Endothelial cell of umbilical vein (primary cell): ENCODE data around the gene LACTB. TPM values are rescaled to one million over a fixed set of nuclear protein-coding genes. Genes with fewer than 3 reads are reported as not detected.

Source experiments
- BruUV-seq: library from RNA; stranded (reverse); fragments of 400-500 nt; replicated peaks from 2 replicates; lab custom pipeline; 2021; lab: Mats Ljungman, UMichigan
- CTCF ChIA-PET: fragments of 300-600, 350-600 bp; sonication (Branson Sonifier 250); formaldehyde crosslinking; loops from one replicate; lab custom pipeline; 2021; ENCODE audit warnings: antibody characterized with exemption, inconsistent platforms; lab: Charles Lee
- POLR2A ChIA-PET: fragments of 300-600, 350-600 bp; sonication (Branson Sonifier 250); formaldehyde crosslinking; loops from one replicate; lab custom pipeline; 2021; ENCODE audit warnings: antibody characterized with exemption, inconsistent platforms; lab: Charles Lee
- DNase-seq: peaks from one replicate; pipeline ENCODE4 v3.0.0-alpha.2; 2011; ENCODE audit warnings: low read depth, low spot score
- FAIRE-seq: peaks from 2 replicates; lab custom pipeline; 2011; peaks lifted over from hg19 to GRCh38; lab: Jason Lieb, UNC
- H2AFZ ChIP-seq: 2 replicates; pipeline ENCODE4 v1.6.0; 2012; ENCODE audit warnings: low read depth, low read length, control low read depth, inconsistent platforms
- H3K27ac ChIP-seq: 2 replicates; pipeline ENCODE4 v1.5.1; 2011; ENCODE audit warnings: low read depth, mild to moderate bottlenecking, control low read depth, low read length, moderate library complexity; ENCODE audit not compliant: insufficient read depth
- H3K27me3 ChIP-seq, 2 experiments: 2 replicates each; pipeline versions ENCODE4 v1.6.0 to v1.6.1; 2011; ENCODE audit warnings: low read length in 2 of 2, mixed read lengths in 1 of 2; ENCODE audit not compliant: control insufficient read depth in 2 of 2, insufficient read depth in 2 of 2
- H3K36me3 ChIP-seq, 2 experiments: 2 replicates in 1 of 2; 3 replicates in 1 of 2; pipeline ENCODE4 v1.5.1; 2011; ENCODE audit warnings: low read length in 2 of 2, mild to moderate bottlenecking in 1 of 2, moderate library complexity in 1 of 2; ENCODE audit not compliant: control insufficient read depth in 2 of 2, insufficient read depth in 2 of 2; ENCODE audit errors: extremely low read depth in 1 of 2
- H3K4me1 ChIP-seq: 3 replicates; pipeline ENCODE4 v1.5.1; 2011; ENCODE audit warnings: mild to moderate bottlenecking, low read length; ENCODE audit not compliant: control insufficient read depth, insufficient read depth; ENCODE audit errors: extremely low read depth
- H3K4me2 ChIP-seq: 2 replicates; pipeline ENCODE4 v1.6.1; 2011; ENCODE audit warnings: low read length, control low read depth, mixed read lengths; ENCODE audit not compliant: insufficient read depth
- H3K4me3 ChIP-seq, 3 experiments: fragments of 200-600 bp in 1 of 3; sonication (generic), shearing (Covaris generic) in 1 of 3; replicated peaks in 1 of 3; 2 replicates each; pipeline ENCODE4 v1.5.1; 2011 to 2016; ENCODE audit warnings: control low read depth in 3 of 3, low read length in 3 of 3, mild to moderate bottlenecking in 2 of 3, inconsistent platforms in 1 of 3, low read depth in 1 of 3, moderate library complexity in 1 of 3; ENCODE audit not compliant: insufficient read depth in 1 of 3
- H3K79me2 ChIP-seq: 2 replicates; pipeline ENCODE4 v1.6.0; 2012; ENCODE audit warnings: low read length, inconsistent platforms; ENCODE audit not compliant: control insufficient read depth, insufficient read depth
- H3K9ac ChIP-seq: replicated peaks from 2 replicates; pipeline ENCODE3; 2011; ENCODE audit warnings: low read length, control low read depth; ENCODE audit not compliant: insufficient read depth; ENCODE audit errors: extremely low read depth
- H3K9me1 ChIP-seq: replicated peaks from 3 replicates; pipeline ENCODE4 v1.6.0; 2011; ENCODE audit warnings: mild to moderate bottlenecking, low read length; ENCODE audit not compliant: control insufficient read depth, insufficient read depth; ENCODE audit errors: extremely low read depth
- H3K9me3 ChIP-seq: replicated peaks from 2 replicates; pipeline ENCODE4 v1.5.1; 2012; ENCODE audit warnings: low read length, inconsistent platforms; ENCODE audit not compliant: control insufficient read depth, insufficient read depth
- H4K20me1 ChIP-seq: replicated peaks from 2 replicates; pipeline ENCODE3; 2011; ENCODE audit warnings: mild to moderate bottlenecking, low read length; ENCODE audit not compliant: control insufficient read depth, insufficient read depth; ENCODE audit errors: extremely low read depth
- EZH2 ChIP-seq: IDR thresholded peaks from 2 replicates; pipeline ENCODE4 v1.6.1; 2012; ENCODE audit warnings: borderline replicate concordance, low read depth, mild to moderate bottlenecking, moderate library complexity, low read length, inconsistent platforms; ENCODE audit not compliant: severe bottlenecking
- FOS ChIP-seq: IDR thresholded peaks from 2 replicates; pipeline ENCODE4 v1.6.1; 2011; ENCODE audit warnings: mild to moderate bottlenecking, low read length, moderate library complexity, borderline replicate concordance; ENCODE audit not compliant: insufficient read depth
- GATA2 ChIP-seq: IDR thresholded peaks from 2 replicates; pipeline ENCODE4 v1.7.0; 2011; ENCODE audit warnings: low read depth, mild to moderate bottlenecking, moderate library complexity, mixed read lengths, low read length; ENCODE audit not compliant: insufficient read length, insufficient read depth
- JUN ChIP-seq: IDR thresholded peaks from 2 replicates; pipeline ENCODE4 v1.6.1; 2011; ENCODE audit warnings: borderline replicate concordance, low read depth; ENCODE audit not compliant: insufficient read length, insufficient read depth
- MAX ChIP-seq: IDR thresholded peaks from 2 replicates; pipeline ENCODE4 v1.6.1; 2011; ENCODE audit not compliant: insufficient read depth, insufficient read length
- MYC ChIP-seq: IDR thresholded peaks from one replicate; pipeline ENCODE4 v1.6.1; 2011; ENCODE audit warnings: mild to moderate bottlenecking, low read depth, low read length
- POLR2A ChIP-seq: IDR thresholded peaks from 2 replicates; pipeline ENCODE4 v1.6.1; 2012; ENCODE audit warnings: low read depth, mild to moderate bottlenecking, control low read depth, low read length
- POLR2AphosphoS5 ChIP-seq: IDR thresholded peaks from 2 replicates; pipeline ENCODE4 v1.6.1; 2012; ENCODE audit warnings: low read depth, mild to moderate bottlenecking, control low read depth, low read length, moderate library complexity; ENCODE audit not compliant: insufficient read depth
- dilution Hi-C: fragments of 300-500 bp; cut with MboI; formaldehyde crosslinking; loops from one replicate; pipeline ENCODE4 v1.15.0; 2019; ENCODE audit warnings: low sequenced_read_pairs; ENCODE audit not compliant: extremely low pct_ligation_motif_present
- intact Hi-C: fragments of 100-400 bp; cut with micrococcal nuclease; formaldehyde crosslinking; loops from one replicate; pipeline ENCODE4 v1.10.0; 2022
- polyA plus RNA-seq, 4 experiments: library from polyadenylated mRNA; depleted of rRNA in 3 of 4; stranded (reverse) in 3 of 4; unstranded in 1 of 4; fragments of >200 nt; gene quantifications; 2 replicates each; pipeline versions ENCODE4 v1.2.1 to v1.2.3, GENCODE V29; 2011 to 2012; ENCODE audit warnings: missing spikeins in 1 of 4
- total RNA-seq: library from RNA; stranded (reverse); gene quantifications from 2 replicates; pipeline ENCODE4 v1.2.3, GENCODE V29; 2021
- TF ChIP-seq, protein P1 (sequence below), 2 donors: IDR thresholded peaks; 1 replicate in 1 of 2; 2 replicates in 1 of 2; pipeline ENCODE4 v1.5.1; 2011; ENCODE audit warnings: low read length in 2 of 2, mild to moderate bottlenecking in 2 of 2, moderate library complexity in 2 of 2, control low read depth in 1 of 2, inconsistent platforms in 1 of 2, low read depth in 1 of 2; ENCODE audit not compliant: insufficient read depth in 1 of 2; ENCODE audit errors: extremely low read depth in 1 of 2

LACTB gene
- total and polyA plus RNA-seq, 2 donors (not counting 3 experiments of a cell fraction or from before 2014, with no cell fraction given): 14.0 to 26.1 TPM

- dilution Hi-C loops: no loop called here
These were observed 8.8 kb upstream of the LACTB start for GRCh38 chr15:63112871-63113270.

More at GRCh38 chr15:63112871-63113270, 8.8 kb upstream of the LACTB start:
- FAIRE-seq (no peak), DNase-seq (no peak)
- Histone ChIP-seq H3K79me2 (no peaks in the 10 kb centered on the region), H3K36me3 (no peaks in the 10 kb centered on the region), H3K27ac (no peak overlapping the region), H3K9me1 (no peaks in the 10 kb centered on the region), H2AFZ (no peak overlapping the region), H3K9me3 (no peaks in the 10 kb centered on the region), H3K4me3 (no peak overlapping the region), H3K9ac (no peak overlapping the region), H3K4me2 (no peak overlapping the region), H4K20me1 (no peaks in the 10 kb centered on the region), H3K27me3 (no peaks in the 10 kb centered on the region), H3K4me1 (peaks cover 5% of the 10 kb centered on the region)
- POLR2A ChIA-PET: no interaction called here
- intact Hi-C loops: no loop called here
- CTCF ChIA-PET: interaction anchor here (1.0 kb wide), 1 partner anchor 23 kb away, joined by 4 read pairs; no protein-coding TSS in a partner anchor
- TF ChIP-seq POLR2A: no peak
- TF ChIP-seq GATA2: no peak
- no peak for TF ChIP-seq MAX
- TF ChIP-seq, protein P1, sequence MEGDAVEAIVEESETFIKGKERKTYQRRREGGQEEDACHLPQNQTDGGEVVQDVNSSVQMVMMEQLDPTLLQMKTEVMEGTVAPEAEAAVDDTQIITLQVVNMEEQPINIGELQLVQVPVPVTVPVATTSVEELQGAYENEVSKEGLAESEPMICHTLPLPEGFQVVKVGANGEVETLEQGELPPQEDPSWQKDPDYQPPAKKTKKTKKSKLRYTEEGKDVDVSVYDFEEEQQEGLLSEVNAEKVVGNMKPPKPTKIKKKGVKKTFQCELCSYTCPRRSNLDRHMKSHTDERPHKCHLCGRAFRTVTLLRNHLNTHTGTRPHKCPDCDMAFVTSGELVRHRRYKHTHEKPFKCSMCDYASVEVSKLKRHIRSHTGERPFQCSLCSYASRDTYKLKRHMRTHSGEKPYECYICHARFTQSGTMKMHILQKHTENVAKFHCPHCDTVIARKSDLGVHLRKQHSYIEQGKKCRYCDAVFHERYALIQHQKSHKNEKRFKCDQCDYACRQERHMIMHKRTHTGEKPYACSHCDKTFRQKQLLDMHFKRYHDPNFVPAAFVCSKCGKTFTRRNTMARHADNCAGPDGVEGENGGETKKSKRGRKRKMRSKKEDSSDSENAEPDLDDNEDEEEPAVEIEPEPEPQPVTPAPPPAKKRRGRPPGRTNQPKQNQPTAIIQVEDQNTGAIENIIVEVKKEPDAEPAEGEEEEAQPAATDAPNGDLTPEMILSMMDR (IDR thresholded peaks at IDR 0.05; ENCODE audit: extremely low read depth in 1 of 2, insufficient read depth in 1 of 2, low read depth in 1 of 2, low read length in 2 of 2): no peak
- no peak for TF ChIP-seq FOS
- TF ChIP-seq EZH2: no peak
- no peak for TF ChIP-seq JUN
- TF ChIP-seq MYC: no peak
- no peak for TF ChIP-seq POLR2AphosphoS5
- no TSS peak for BruUV-seq
